Measurements from ENCODE around the gene DOK6.
"Not testable (repeated sequence)": the region's sequence is repeated elsewhere in the genome, so short reads cannot be mapped to it uniquely, and the experiment has no call there.

Gene DOK6

DNA sequence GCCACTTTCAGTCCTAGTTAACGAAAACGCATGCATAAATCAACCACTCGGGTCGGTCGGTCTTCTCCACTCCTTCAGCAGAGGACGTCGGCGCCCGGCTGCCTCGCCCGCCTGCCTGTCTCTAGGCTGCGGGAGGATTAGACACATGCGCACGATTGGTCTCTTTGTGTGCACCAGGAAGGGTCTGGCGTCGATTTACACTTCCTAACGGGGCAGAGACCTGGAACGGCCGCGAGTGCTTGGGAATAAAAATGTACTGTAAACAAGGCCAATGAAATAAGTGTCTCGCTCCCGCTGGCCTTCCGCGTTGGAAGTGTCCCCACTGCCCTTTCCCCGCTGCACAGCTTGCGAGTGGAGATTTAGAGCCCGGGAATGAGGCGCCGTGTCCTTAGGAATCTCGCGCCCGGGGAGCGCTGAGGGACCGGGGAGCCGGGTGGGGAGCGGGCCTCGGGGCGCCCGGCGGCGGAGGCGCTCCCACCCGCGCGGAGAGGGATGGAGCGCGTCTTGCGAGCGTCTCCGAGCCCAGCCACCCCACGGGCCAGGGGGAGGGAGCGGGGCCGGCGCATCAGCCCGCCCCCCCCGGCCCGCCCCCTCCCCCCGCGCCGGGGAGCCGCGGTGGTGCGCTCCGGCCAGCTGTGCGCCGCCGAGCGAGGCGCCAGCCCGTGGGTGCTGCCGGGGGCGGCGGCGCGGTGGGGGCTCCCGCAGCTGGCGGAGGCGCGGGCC is at the start of gene DOK6:
DOK6 (plus strand) TSS at position 636 of the 723 bp plus-strand sequence.
- DNase-seq (ENCODE audit: low read depth in 2 of 2): no peak

DNA sequence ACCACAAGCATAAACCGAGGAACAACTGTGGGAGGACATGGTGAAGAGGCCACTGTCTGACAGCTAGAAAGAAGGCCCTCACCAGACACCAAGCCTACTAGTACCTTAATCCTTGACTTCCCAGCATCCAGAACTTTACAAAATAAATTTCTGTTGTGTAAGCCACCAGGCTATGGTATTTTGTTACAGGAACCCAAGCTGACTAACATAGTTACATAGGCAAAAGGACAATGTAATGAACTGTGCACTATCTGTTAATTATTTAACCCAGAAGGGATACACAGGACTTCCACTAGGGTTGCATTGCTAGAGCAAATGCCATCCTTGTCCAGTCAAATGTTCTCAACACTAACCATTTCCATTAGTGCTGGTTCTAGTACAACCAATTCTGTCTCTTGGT is 47.7 kb upstream of the DOK6 start:
- no peak for DNase-seq (ENCODE audit: low read depth in 2 of 2)

DNA sequence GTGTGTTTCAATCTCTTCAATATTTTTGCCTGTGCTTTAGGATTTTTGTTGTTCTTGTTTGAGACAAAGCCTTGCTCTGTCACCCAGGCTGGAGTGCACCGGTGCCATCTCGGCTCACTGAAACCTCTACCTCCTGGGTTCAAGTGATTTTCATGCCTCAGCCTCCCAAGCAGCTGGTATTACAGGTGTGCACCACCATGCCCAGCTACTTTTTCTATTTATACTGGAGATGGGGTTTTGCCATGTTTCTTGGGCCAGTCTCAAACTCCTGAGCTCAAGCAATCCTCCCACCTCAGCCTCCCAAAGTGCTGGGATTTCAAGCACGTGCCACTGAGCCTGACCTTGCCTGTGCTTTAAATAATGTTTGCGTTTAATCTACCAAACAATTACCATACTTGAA is 43.1 kb upstream of the DOK6 start:
- no peak for DNase-seq (ENCODE audit: low read depth in 2 of 2)

DNA sequence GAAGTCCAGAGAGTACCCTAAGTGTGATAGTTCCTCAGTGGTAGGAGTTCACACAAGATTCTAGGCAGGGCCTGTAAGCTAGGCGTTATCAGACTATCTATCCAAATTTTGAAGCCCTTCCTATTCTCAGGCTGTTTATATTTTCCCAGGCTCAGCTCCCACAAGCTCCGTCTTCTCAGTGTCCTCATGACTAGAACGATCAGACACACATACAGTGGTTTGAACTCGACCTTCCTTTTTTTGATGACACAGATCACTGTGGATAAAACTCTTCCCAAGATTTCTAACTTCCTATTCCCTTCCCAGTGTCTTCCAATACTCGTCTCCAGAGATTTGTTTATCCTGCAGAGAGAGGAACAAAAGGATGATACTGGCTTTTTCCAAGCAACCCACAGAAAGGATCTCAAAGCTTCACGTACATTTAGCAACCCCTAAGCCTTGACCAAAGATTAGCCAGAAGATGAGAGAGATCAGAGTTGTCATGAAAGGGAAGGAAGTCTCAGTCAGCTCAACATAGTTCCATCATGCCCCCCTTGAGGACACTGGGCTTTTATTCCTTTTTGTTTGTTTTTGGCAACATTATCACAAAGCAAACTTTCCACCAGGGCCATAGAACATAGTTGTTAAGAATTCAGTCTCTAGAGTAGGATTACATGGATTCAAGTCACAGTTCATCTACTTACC is 42.3 kb upstream of the DOK6 start:
- DNase-seq (ENCODE audit: low read depth in 2 of 2): no peak

DNA sequence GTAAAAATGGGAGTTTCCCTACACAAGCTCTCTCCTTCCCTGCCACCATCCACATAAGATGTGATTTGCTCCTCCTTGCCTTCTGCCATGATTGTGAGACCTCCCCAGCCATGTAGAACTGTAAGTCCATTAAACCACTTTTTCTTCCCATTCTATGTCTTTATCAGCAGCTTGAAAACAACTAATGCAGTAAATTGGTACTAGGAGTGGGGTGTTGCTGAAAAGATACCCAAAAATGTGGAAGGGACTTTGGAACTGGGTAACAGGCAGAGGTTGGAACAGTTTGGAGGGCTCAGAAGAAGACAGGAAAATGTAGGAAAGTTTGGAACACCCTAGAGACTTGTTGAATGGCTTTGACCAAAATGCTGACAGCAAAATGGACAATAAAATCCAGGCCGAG is 40.9 kb upstream of the DOK6 start:
- DNase-seq (ENCODE audit: low read depth in 2 of 2): not testable (repeated sequence)

DNA sequence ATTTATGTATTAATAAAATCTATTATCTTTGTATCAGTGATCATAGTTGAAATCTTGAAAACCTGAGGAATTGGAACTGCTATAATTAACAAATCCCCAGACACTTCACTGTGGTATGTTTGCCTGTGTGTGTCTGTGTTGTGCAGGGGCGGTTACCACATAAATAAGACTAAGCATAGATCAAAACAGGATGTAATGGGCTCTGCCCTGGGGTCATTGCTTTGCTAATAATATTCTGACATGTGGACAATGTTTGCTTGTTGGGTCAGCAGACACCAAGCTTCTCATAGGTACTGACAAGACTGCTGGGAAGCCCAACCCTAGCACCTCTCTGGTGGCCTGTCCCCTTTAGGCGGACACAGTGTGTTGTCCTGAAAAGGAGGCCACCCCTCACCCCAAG is 35.8 kb upstream of the DOK6 start:
- no peak for DNase-seq (ENCODE audit: low read depth in 2 of 2)

DNA sequence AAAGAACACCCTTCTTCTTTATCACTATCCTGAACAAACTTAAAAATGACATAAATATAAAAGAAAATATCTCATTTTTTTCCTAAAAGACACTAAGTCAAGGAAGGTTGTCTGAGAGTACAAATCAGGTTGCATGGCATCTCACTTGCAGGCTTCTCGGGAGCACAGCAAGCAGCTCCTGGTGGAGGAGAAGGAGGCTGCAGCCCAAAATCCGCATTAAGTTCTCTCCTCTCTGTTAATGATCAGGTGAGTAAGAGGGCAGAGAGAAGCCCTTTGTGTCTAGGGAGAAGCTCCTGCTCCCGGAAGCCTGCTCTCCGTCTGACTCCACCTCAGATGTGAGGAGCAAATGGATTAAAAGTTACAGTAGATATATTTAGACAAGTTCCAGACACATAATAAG is 35.0 kb upstream of the DOK6 start:
- no peak for DNase-seq (ENCODE audit: low read depth in 2 of 2)

DNA sequence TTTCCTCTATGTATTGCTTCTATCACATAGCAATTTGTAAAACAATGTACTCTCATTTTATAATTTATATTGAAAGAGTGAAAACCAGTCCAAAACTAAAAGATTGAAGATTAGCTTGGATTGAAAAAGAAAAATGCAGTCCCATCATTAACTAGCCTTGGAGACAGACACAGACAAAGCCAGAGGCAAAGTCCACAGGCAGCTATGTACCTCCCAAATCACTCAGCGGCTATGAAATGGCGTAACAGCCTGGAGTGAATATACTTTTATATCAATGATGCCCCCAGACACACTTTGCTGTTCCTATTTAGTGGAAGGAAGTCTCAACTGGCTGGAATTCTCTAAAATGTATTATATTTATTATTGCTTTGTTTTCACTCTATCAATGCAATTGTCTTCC is 33.6 kb upstream of the DOK6 start:
- no peak for DNase-seq (ENCODE audit: low read depth in 2 of 2)

DNA sequence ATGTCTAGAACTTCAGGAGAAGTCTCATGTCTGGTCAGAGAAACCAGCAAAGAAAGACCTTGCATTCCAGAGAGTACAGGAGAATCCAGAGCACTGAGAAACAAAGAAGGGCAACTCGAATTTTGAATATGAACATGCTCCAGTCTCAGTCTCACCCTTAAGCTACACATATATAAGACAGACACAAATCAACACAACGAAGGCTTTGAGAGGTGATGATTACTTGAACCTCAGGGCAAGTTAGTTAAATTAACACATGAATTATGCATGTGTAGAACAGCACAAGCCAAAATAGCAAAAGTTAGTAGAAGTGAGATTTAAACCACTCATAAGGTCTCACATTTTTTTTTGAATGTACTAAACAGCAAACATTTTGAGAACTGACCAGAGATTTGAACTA is 29.0 kb upstream of the DOK6 start:
- no peak for DNase-seq (ENCODE audit: low read depth in 2 of 2)

DNA sequence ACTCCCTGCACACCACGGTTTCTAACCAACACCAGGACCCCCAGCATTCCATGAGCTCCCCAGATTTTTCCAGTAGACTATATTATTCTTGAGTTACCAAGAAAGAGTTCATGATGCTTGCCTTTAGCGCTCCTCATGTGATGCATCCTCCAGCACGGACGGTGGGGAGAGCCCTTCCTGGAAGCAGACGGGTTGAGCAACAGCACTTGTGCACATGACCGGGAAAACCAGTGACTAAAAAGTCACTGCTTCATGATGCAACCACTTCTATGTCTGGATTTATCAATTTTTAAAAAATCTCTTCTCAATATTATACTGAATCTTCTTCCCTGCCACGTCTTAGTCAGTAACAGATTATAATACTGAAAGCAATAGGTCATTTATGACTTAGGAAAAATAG is 20.4 kb upstream of the DOK6 start:
- no peak for DNase-seq (ENCODE audit: low read depth in 2 of 2)

DNA sequence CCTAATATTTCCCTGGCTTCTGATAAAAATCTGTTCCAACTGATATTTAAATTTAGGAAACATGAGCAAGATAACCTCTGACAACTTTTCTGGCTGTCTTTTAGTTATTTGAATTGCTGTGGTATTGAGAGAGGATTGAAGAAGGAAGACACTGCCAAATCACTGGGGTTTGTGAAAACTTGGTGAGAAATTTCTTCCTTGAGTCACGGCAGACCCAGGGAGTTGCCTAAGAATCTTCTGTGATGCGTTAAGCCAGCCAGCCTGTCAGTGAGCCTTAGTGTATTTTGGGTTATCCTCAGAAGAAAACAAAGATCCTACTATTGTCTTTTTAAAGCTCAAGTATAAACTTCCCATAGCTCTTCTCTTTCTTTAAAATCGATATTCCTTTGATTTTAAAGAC is 17.5 kb upstream of the DOK6 start:
- no peak for DNase-seq (ENCODE audit: low read depth in 2 of 2)

DNA sequence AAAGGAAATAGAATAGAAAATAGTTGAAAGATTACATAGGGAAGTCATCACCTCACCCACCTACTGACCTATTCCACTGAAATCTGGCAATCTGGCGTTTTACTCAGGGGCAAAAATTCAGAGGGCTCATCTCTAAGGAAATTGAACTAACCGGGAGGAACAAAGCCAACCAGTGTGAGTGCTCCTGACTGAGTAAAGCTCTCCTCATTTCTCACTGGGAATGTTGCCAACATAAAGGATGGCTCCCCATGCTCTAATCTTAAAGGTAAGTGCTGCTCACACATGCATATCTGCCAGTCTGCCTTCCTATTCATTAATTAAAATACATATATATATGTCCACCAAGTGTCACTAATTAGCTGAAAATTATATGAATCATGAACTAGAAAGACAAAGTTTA is 13.5 kb upstream of the DOK6 start:
- no peak for DNase-seq (ENCODE audit: low read depth in 2 of 2)

DNA sequence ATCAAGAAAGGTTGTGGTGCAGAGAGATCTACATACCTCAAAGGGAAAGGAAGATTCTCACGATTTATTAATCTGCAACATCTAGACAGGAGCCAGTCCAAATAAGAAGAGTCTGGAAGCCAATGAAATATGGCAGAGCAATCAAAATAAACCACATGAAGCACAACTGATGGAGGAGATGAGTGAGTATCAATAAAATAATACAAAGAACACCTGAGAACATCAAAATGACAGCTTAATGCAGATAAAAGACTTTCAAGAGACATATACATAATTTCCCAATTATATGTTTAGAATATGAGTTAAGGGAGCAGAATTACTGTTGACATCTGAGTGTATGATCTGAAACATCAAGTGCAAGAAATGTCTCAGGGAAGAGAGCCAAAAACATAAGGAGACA is 12.5 kb upstream of the DOK6 start:
- DNase-seq (ENCODE audit: low read depth in 2 of 2): no peak

DNA sequence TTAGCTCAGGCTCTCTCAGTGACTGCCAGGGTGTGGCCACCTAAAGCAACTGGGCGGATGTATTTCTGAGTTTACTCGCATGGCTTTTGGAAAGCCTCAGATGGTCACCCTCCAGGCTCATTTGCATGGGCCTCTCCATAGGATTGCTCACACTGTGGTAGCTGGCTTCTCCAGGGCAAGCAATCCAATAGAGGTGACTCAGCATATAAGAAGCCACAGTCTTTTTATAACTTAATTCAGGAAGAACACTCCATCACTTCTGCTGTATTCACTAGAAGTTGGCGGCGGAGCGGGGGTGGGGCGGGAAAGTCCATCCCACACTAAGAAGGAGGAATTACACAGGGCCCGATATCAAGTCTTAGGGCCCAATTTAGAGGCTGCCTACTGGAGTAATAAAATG is 3.6 kb upstream of the DOK6 start:
- DNase-seq (ENCODE audit: low read depth in 2 of 2): no peak

DNA sequence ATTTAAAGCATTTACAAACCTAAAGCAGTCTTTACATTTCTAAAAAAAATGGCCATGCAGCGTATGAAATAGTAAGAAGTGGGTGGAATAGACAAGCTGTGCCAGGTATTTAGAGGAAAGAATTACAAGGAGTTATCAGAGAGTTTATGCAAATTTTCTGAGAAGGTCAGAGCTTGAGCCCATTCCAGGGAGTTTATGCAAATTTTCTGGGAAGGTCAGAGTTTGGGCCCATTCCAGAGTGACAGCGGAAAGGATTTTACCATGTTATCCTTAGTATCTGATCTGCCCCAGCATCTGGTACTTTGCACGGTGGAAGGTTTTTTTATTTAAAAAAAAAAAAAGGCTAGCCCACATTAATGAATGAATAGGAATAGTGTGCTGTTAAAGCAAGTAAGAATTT is 1.4 kb upstream of the DOK6 start:
- no peak for DNase-seq (ENCODE audit: low read depth in 2 of 2)

DNA sequence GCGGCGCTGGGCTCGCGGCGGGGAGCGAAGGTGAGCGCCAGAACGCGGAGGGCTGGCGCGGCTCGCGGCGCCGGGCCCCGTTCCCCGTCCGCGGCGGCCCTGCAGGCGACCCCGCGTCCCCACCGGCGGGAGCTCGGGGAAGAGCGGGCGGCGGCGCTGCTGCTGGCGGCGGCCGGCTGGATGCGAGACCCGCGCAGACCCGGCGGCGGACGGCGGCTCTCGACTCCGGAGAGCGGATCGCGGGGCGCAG is 213 bp downstream of the DOK6 start:
- no peak for DNase-seq (ENCODE audit: low read depth in 2 of 2)

DNA sequence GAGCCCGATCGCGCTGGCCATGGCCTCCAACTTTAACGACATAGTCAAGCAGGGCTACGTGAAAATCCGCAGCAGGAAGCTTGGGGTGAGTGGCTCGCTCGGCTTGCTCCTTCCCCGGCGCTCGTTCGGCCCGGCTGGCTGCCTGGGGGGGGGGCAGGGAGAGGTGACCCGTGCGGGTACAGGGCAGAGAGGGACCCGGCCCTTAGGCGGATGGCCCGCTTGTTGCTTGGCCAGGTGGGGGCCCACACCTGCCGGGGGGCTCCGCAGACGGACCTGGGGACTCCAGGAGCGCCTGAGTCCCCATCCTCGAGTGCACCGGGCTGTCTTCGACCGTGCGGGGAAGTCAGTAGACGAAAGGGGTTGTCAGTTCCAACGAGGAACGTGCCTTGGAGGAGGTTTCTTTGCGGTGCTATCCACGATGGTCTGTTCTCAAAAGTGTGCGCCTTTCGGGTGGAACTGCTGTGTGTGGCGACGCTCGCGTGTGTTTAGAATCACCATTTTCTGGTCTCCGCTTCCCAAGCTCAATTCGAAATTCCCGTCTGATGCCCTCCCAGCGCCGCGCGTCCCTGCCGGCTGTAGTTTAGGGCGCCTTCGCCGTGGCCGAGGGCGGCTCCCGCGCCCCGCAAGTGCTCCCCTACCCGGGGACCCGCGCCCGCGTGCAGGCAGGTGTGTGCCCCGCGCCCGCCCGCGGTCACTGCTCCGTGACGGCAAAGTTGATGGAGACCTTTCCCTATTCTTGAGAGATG is 711 bp downstream of the DOK6 start:
- DNase-seq (ENCODE audit: low read depth in 2 of 2): no peak

DNA sequence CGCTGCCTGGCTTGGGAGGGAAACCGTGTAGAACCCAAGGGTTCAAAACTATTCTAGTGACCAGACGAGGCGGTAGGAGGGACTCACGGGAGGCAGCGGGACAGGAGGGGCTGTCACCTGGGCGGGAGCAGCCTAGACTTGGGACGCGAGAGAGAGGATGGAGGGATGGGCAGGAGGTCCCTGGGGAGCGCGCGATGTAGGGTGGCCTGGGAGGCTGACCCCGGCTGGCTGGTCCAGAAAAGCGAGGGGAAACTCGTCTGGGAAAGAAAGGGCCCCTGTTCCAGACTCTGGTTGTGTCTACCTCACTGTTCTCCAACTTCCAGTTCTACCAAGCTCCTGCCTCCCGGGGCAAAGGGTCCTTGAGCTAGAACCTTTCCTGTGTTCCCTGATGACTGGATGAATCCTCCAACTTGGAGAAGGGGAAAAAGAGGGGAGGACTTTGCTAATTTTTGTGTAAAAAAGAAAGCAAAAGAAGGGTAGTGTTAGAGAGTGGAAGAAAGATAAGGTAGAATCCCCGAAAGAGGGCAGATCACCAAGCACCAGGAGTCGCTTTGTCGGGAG is 1.4 kb downstream of the DOK6 start:
- no peak for DNase-seq (ENCODE audit: low read depth in 2 of 2)

DNA sequence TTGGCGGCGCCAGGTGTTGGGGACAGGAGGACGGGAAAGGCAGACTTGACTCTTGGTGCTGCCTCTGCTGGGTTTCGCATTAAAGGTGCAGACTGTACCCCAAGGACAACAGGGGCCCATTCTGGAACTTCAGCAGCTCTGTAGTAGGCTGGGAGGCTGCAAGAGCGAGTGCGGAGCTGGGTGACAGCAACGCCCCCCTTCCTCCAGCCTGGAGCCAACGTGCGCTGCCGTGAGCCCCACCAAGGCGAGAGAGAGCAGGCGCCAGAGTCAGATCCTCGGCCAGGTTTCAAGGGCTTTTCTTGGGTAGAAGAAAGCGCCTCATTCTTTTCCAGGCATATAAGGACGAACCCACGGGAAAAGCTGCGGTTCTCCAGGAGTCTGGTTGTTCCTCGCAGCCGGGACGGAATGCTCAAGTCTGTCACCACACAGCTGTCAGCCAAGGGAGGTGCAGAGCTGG is 1.9 kb downstream of the DOK6 start:
- no peak for DNase-seq (ENCODE audit: low read depth in 2 of 2)

DNA sequence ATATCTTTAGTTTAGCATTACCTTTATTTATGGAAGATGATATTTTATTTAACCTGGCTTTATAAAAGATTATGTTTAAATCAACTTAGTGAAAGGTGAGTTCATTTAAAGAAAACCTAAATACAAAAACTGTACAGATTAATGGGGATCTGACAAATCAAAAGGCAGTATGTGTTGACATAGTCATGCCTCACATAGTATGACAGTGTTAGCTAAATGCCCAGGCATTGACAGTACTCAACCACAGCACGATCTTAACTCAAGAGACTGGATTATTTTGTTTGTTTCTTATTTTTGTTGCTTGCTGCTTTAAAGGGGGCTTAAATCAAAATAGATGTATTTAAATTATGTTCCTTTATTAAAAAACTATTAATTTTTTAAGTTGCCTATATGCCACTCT is 7.8 kb downstream of the DOK6 start:
- no peak for DNase-seq (ENCODE audit: low read depth in 2 of 2)

DNA sequence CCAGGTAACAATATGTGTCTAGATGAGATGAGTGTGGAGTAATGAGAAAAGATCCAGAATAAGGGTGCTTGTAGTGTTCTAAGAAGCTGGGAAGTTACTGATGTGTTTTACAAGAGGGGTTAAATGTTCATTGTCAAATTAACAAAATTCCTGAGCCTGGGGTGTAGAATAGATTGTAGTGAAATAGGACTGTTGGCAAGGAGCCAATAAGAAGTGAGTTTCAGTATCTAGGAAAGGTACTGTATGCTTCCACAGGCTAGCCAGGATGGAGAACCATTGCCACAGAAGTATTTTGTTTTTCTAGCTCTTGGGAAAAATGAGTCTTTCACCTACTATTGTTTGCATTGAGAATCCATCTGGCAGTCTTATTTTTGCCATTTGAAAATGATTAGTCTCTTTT is 10.5 kb downstream of the DOK6 start:
- DNase-seq (ENCODE audit: low read depth in 2 of 2): no peak

DNA sequence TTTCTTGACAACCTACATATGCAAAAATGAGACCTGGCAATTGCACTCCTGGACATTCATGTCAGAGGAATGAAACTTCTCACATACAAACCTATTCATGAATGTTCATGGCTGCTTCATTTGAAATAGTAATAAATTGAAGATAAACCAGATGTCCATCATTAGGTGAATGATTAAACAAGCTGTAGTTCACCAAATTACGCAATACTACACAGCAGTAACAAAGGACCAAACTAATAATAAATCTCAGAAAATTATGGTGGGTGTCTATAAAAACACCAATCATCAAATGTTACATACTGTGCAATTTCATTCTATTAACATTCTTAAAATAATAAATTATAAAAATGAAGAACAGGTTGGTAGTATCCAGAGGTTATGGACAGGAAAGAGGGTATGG is 13.5 kb downstream of the DOK6 start:
- DNase-seq (ENCODE audit: low read depth in 2 of 2): no peak

DNA sequence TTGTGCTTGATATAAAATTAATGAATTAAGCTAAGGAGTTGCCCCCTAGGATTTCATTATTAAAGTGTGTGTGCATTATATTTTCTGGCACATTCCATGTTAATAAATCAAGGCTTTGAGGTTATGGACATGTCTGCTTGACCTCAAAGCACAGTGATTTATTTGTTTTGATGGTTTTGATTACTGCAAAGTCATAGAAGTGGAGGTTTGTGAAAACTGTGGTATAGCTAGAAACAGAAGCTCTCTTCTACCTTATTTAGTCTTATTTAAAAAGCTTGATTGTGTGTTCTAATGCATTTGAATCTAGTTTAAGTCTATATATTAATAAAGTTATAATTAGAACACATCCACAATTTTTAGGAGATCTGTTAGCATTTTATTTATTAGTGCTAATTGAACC is 32.2 kb downstream of the DOK6 start:
- DNase-seq (ENCODE audit: low read depth in 2 of 2): no peak
